Measurements from ENCODE around the gene MBOAT7.
"Not testable (repeated sequence)": the region's sequence is repeated elsewhere in the genome, so short reads cannot be mapped to it uniquely, and the experiment has no call there.

The MBOAT7 gene

DNA sequence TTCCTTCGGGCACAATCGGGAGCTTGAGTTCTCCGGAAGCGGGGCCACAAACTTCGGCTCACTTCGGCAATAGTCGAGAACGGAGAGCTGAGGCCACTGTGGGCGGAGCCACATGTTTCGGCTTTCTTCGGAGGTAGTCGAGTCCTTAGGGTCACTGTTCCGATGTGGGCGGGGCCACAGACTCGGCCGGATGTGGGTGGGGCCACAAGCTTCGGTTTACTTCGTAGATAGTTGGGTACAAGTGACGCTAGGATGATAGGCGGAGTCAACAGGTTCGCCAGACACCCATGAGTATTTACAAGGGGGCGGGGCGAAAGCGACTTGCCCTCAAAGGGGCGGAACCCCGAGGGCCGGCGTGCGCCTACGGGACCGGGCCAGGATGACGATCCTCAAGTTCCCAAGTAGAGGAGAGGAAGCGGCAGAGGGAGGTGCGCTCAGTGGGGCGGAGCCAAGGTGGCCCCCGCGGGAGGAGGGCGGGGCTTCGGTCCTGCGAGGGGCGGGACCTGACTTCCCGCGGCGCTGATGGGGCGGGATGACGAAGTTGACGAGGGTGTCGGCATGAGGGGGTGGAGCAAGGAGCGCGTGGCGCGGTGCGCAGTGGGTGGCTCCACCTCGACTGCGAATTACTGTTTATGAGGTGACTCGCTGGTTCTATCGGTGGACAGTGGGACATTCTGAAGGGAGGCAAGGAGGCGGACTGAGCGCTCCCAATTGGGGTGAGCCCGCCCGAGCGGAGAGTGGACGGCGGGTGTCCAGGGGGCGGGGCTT is 539 bp upstream of the MBOAT7 start:
- peak; percentile 48 for ATAC-seq (ENCODE audit: low read depth)
- Mint-ChIP-seq H3K4me1 (peaks cover 17% of the 10 kb centered on the region), H3K4me3 (peak overlapping the region; percentile 95), H3K27ac (peak overlapping the region; percentile 100), H3K9me3 (no peaks in the 10 kb centered on the region), H3K27me3 (no peaks in the 10 kb centered on the region), H3K36me3 (peaks cover 10% of the 10 kb centered on the region)
- DNase-seq (ENCODE audit: low spot score in 2 of 2): peak; percentile 99 to 100

DNA sequence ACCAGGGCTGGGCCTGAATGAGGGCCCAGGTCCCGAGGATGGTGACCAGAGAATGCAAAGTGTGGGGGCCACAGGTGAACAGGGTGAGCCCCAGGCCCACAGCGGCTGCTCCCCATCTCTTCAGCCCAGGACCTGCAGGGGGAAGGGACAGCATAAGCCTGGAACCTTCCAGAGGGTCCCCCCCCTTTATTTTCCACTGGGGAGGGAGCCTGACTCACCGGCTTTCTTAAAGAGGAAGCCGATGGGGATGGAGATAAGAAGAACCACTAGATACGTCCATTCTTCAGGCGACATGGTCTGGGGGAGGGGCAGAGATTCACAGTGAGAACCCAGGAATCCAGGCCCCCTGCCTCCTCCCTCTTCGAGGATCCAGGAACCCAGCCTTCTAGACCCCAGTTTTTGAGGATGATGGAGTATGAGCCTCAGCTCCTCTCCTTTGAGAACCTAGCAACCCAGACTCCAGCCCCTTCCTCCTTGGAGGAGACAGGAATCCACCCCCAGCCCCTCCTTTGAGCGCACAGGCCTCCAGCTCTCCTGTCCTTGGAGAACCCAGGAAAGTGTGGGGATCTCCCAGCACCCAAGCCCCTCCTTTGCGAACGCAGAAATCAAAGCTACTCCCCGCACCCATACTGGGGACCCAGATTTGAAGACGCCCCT is 1.0 kb downstream of the MBOAT7 start:
- H3K27ac Mint-ChIP-seq: peak overlapping the region; percentile 64
- ATAC-seq (ENCODE audit: low read depth) (no peak), DNase-seq (ENCODE audit: low spot score in 2 of 2) (no peak)
- H3K4me1 Mint-ChIP-seq: peaks cover 17% of the 10 kb centered on the region
- H3K36me3 Mint-ChIP-seq: peaks cover 10% of the 10 kb centered on the region
- no peaks in the 10 kb centered on the region for H3K27me3 Mint-ChIP-seq
- no peaks in the 10 kb centered on the region for H3K9me3 Mint-ChIP-seq
- H3K4me3 Mint-ChIP-seq: peak overlapping the region; percentile 95

DNA sequence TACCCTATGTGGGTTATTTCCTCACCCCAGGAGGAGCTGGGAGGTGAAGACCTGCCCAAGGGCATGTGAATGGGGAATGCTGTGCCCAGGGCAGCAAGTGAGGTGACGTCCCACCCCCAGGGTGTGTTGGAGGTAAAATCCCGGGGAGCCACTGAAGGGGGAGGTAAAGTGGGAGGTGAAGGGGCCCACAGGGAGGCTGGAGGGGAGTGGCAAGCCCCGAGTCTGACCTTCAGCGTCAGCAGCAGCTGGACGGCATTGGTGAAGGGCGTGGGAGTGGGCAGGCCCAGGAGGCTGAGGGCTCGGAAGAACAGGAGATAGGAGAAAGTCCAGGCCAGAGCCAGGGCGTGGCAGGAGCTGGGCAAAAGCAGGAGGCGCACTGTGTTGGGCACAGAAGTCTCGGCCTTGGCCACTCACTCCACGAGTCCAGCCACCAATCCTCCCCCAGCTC is 2.4 kb downstream of the MBOAT7 start:
- peak overlapping the region; percentile 25 for H3K27ac Mint-ChIP-seq
- ATAC-seq (ENCODE audit: low read depth) (no peak), DNase-seq (ENCODE audit: low spot score in 2 of 2) (no peak)
- H3K36me3 Mint-ChIP-seq: peaks cover 8% of the 10 kb centered on the region
- no peaks in the 10 kb centered on the region for H3K27me3 Mint-ChIP-seq
- no peaks in the 10 kb centered on the region for H3K9me3 Mint-ChIP-seq
- H3K4me3 Mint-ChIP-seq: peak overlapping the region; percentile 95
- H3K4me1 Mint-ChIP-seq: peaks cover 15% of the 10 kb centered on the region

DNA sequence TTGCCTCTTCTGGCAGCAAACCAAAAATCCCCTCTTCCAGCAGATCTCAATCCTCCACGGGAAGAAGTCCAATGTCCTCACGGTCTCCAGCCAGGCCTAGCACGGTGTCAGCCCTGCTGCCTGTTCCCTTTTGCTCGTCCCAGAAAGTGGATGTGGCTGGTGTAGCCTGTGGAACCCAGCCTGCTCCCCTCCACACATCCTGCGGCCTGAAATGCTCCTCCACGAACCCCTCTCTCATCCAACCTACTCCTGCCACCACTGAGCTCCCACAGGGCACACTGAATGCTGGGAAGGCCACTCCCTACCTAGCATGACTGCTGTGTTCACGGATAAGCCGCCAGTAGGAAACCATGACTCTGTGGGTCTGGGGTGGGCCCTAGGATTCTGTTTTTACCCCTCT is 3.0 kb downstream of the MBOAT7 start:
- Mint-ChIP-seq H3K36me3 (peaks cover 9% of the 10 kb centered on the region), H3K4me3 (no peak overlapping the region), H3K27me3 (no peaks in the 10 kb centered on the region), H3K27ac (no peak overlapping the region), H3K9me3 (no peaks in the 10 kb centered on the region), H3K4me1 (peaks cover 10% of the 10 kb centered on the region)
- ATAC-seq (ENCODE audit: low read depth) (no peak), DNase-seq (ENCODE audit: low spot score in 2 of 2) (no peak)

DNA sequence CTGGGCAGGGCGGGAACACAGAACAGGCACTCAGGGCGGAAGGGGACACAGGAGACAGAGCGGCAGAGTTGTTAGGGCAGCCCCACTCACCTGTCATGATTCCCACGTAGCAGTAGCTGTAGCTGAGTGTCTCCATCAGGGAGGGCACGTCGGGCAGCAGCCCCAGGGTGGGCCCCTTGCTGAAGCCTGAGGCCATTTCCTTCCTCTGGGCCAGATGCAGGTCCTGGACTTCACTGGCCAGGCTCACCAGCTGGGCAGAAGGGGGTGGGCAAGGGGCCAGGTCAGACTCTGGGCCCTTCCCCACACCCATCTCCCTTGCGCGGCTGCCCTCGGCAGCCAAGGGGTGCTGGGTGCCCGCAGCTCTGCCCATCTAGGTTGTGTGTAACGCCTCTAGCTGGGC is 5.9 kb downstream of the MBOAT7 start:
- H3K4me1 Mint-ChIP-seq: peaks cover 14% of the 10 kb centered on the region
- no peak overlapping the region for H3K4me3 Mint-ChIP-seq
- DNase-seq (ENCODE audit: low spot score in 2 of 2) (no peak), ATAC-seq (ENCODE audit: low read depth) (no peak)
- H3K27me3 Mint-ChIP-seq: no peaks in the 10 kb centered on the region
- no peaks in the 10 kb centered on the region for H3K9me3 Mint-ChIP-seq
- H3K27ac Mint-ChIP-seq: no peak overlapping the region
- H3K36me3 Mint-ChIP-seq: peaks cover 12% of the 10 kb centered on the region

DNA sequence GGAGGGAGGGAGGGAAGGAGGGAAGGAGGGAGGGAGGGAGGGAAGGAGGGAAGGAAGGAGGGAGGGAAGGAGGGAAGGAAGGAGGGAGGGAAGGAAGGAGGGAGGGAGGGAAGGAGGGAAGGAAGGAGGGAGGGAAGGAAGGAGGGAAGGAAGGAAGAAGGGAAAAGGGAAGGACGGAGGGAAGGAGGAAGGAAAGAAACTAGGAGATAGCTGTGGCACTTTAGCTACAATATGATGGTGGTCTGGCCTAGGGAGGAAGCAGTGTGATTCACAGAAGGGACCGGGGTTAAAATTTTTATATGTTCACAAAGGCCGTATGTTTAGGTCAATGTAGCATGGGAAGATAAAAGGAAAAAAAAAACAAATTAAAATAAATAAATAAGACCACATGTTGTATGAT is 7.5 kb downstream of the MBOAT7 start:
- DNase-seq (ENCODE audit: low spot score in 2 of 2); H3K36me3 Mint-ChIP-seq; H3K9me3 Mint-ChIP-seq; H3K4me3 Mint-ChIP-seq; H3K27me3 Mint-ChIP-seq; H3K27ac Mint-ChIP-seq; H3K4me1 Mint-ChIP-seq; ATAC-seq (ENCODE audit: low read depth): not testable (repeated sequence)

DNA sequence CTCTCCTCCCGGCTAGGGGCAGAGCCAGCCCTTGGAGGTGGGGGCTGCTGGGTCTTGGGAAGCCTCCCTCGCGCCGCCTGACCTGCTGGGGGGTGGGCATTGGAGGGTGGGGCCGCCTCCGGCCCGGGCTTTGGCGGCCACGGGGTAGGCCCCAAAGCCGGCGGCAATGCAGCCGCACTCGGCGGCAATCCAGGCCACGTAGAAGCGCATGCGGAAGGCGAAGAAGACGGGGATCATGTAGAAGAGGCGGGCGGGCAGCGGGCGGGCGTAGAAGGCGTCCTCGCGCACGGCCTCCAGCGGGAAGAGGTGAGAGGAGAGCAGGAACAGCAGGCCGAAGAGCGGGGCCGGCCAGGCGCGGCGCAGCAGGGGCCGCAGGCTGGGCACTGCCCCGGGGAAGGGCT is 8.7 kb downstream of the MBOAT7 start:
- DNase-seq (ENCODE audit: low spot score in 2 of 2): no peak
- Mint-ChIP-seq H3K36me3 (peaks cover 7% of the 10 kb centered on the region), H3K27ac (no peak overlapping the region), H3K9me3 (no peaks in the 10 kb centered on the region), H3K4me3 (no peak overlapping the region), H3K27me3 (no peaks in the 10 kb centered on the region), H3K4me1 (peaks cover 4% of the 10 kb centered on the region)
- no peak for ATAC-seq (ENCODE audit: low read depth)

DNA sequence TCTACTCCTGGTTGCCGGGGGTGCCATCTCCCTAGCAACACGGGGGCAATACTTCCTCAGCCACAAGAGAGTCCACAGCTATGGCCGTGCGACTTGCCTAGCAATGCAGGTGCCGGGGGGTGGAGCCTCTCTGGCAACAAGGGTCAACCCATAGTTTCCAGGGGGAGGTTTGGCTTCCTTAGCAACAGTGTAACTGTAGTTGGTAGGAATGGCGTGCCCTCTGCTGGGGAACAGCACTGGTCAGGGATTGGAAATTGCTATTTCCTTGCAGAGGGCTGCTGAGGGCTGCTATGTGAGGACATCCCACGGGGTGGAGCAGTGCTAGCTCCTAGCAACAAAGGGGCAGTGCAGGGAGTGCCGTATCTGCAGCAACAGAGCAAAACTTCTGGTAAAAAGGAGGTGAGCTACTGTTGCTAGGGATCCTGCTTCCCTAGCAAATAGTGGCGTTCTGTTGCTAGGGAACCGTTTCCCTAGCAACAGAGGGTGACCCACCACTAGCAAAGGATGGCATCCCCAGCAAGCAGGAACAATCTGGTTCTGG is 9.4 kb downstream of the MBOAT7 start:
- Mint-ChIP-seq H3K4me1 (peaks cover 4% of the 10 kb centered on the region), H3K36me3 (peaks cover 6% of the 10 kb centered on the region), H3K9me3 (no peaks in the 10 kb centered on the region), H3K27me3 (no peaks in the 10 kb centered on the region), H3K4me3 (no peak overlapping the region), H3K27ac (no peak overlapping the region)
- ATAC-seq (ENCODE audit: low read depth): peak; percentile 45
- DNase-seq (ENCODE audit: low spot score in 2 of 2): no peak

DNA sequence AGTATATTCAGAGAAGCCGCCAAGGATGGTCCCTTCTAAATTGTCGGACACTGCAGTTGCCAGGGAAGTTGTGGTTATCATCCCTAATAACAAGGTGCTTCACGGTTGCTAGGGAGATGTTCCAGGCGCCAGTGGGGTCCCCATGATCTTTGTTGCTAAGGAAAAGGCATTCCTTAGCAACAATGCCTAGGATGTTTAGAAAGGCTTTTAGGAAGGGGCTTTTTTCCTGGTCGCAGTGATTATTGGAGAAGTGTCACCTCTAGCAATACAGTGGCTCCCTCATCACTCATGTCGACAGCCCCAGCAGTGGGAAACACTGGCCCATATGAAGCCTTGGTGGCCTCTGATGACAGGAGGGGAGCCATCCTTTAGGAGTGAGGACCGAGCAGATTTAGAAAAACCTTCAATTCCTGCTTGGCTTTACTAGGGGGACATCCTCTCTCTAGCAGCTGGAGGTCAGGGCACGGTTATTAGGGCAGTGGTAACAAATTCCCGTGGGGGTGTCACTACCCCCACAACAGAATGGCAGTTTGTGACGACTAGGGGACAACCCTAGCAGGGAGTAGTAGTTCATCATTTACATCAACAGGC is 10.0 kb downstream of the MBOAT7 start:
- H3K27ac Mint-ChIP-seq: no peak overlapping the region
- no peaks in the 10 kb centered on the region for H3K27me3 Mint-ChIP-seq
- no peak for ATAC-seq (ENCODE audit: low read depth)
- no peaks in the 10 kb centered on the region for H3K9me3 Mint-ChIP-seq
- DNase-seq (ENCODE audit: low spot score in 2 of 2): no peak
- no peak overlapping the region for H3K4me3 Mint-ChIP-seq
- H3K4me1 Mint-ChIP-seq: peaks cover 7% of the 10 kb centered on the region
- H3K36me3 Mint-ChIP-seq: peaks cover 6% of the 10 kb centered on the region

DNA sequence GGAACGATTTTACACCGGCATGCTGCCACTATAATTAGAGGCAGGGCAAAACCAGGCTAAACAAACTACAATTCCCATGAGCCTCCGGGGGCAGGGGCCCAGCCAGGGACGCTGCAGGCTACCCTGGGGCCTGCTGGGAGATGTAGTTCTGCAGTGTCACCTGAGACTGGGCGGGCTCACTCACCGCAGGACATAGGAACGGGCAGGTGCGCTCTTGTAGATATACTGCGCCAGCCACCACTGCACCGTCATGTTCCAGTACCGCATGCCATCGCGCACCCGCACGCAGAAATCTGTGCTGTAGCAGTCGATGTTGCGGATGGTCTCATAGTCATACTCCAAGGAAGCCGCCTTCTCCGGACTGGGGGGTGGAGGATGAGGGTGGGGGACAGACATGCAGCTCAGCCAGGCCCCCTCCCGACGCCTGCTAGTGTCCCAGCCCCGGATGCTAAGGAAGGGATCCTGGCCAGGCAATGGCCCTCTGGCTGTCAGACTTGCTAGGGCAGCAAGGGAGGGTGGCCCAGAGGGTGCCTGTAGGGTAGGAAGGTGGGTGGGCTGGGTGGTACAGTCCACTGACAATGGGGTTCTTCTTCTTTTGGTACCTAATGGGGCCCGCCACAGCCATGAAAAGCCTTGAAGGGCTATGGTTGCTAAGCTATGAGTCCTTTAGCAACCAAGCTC is 10.7 kb downstream of the MBOAT7 start:
- H3K9me3 Mint-ChIP-seq: no peaks in the 10 kb centered on the region

DNA sequence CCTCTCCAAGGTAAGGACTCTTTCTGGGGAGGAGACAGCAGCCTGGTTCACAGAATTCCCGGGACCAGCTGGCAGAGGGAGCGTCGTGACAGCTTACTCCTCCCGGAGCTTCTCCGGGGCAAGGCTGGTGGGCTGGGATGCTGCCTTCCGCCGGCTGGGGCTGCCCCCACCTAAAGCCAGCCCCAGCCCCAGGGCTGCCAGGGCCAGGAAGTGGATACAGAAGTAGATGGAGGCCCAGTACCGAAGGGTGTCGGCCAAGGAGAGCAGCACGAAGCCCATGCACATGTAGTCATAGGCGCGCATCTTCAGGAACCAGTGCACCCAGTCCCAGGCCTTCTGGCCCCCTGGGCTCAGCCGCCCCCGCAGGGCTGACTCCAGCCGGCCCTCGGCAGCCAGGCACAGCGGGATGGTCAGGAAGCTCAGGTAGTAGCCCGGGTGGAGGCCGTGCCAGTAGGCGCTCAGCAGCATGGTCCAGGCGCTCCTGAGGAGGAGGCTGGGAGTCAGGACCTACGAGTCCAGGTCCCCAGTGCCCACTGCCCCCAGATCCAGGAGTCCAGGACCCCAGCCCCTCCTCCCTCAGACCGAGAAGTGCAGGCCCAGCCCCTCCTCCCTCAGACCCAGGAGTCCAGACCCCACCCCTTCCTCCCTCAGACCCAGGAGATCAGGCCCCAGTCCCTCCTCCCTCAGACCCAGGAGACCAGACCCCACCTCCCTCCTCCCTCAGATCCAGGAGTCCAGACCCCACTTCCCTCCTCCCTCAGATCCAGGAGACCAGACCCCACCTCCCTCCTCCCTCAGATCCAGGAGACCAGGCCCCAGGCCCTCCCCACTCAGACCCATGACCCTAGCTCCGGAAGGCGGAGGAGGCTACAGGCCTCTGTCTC is 15.2 kb downstream of the MBOAT7 start:
- Mint-ChIP-seq H3K4me1 (peaks cover 9% of the 10 kb centered on the region), H3K9me3 (no peaks in the 10 kb centered on the region)

More for the DNA sequence above, 10.7 kb downstream of the MBOAT7 start:
- DNase-seq (ENCODE audit: low spot score in 2 of 2) (no peak), ATAC-seq (ENCODE audit: low read depth) (peak; percentile 92)
- H3K4me3 Mint-ChIP-seq: no peak overlapping the region
- H3K27me3 Mint-ChIP-seq: no peaks in the 10 kb centered on the region
- H3K27ac Mint-ChIP-seq: no peak overlapping the region
- H3K36me3 Mint-ChIP-seq: peaks cover 4% of the 10 kb centered on the region
- peaks cover 7% of the 10 kb centered on the region for H3K4me1 Mint-ChIP-seq

DNA sequence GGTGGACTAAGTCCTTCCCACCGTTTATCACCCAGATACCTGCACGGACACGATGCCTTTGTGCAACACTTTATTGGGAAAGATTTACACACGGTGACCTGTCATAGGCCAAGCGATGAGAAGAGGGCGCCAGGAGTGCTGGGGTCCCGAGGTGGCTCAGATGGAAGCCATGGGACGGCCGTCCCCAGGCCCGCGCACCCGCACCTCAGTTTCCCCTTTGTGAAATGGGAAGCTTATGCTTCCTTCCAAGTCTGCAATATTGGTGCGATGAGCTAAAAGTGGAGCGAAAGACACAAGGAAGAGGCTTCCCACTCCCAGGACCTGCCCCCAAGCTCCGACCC is 16.1 kb downstream of the MBOAT7 start:
- DNase-seq (ENCODE audit: low spot score in 2 of 2) (no peak), ATAC-seq (ENCODE audit: low read depth) (no peak)
- Mint-ChIP-seq H3K27me3 (no peaks in the 10 kb centered on the region), H3K4me3 (no peak overlapping the region), H3K9me3 (no peaks in the 10 kb centered on the region), H3K27ac (no peak overlapping the region), H3K4me1 (peaks cover 10% of the 10 kb centered on the region), H3K36me3 (no peaks in the 10 kb centered on the region)

More for the DNA sequence above, 15.2 kb downstream of the MBOAT7 start:
- no peak for DNase-seq (ENCODE audit: low spot score in 2 of 2)
- Mint-ChIP-seq H3K27ac (no peak overlapping the region), H3K4me3 (no peak overlapping the region), H3K27me3 (no peaks in the 10 kb centered on the region), H3K36me3 (no peaks in the 10 kb centered on the region)
- ATAC-seq (ENCODE audit: low read depth): no peak
